Dedifferentiated amniotic fluid mesenchymal stem cell (primary cell): ENCODE measurements around the gene ZFAND2A.
"Not testable (repeated sequence)": the region's sequence is repeated elsewhere in the genome, so short reads cannot be mapped to it uniquely, and the experiment has no call there.

Experiments
- DNase-seq: peaks from one replicate; pipeline ENCODE4 v3.0.0-alpha.2; 2016; ENCODE audit errors: extremely low spot score

The ZFAND2A gene

GRCh38 chr7:1159891-1160669 lies at the start of gene ZFAND2A:
Gene ZFAND2A (minus strand): TSS chr7:1160196. CDS start chr7:1158212, 1,984 bp downstream.
- peak; percentile 96 for DNase-seq

GRCh38 chr7:1209097-1209496 lies 49.1 kb upstream of the ZFAND2A start:
- DNase-seq = no peak

- DNase-seq = not testable (repeated sequence)
Measured at GRCh38 chr7:1205742-1206141, 45.7 kb upstream of the ZFAND2A start.

GRCh38 chr7:1204460-1205140 lies 44.6 kb upstream of the ZFAND2A start:
- DNase-seq = no peak

- not testable (repeated sequence) for DNase-seq
Measured at GRCh38 chr7:1202914-1203313, 42.9 kb upstream of the ZFAND2A start.

- no peak for DNase-seq
Measured at GRCh38 chr7:1201916-1202315, 41.9 kb upstream of the ZFAND2A start.

- no peak for DNase-seq
Measured at GRCh38 chr7:1200045-1200444, 40.0 kb upstream of the ZFAND2A start.

- DNase-seq = no peak
Measured at GRCh38 chr7:1197997-1198625, 38.1 kb upstream of the ZFAND2A start.

- DNase-seq = no peak
Measured at GRCh38 chr7:1196950-1197349, 37.0 kb upstream of the ZFAND2A start.

- DNase-seq = not testable (repeated sequence)
Measured at GRCh38 chr7:1196441-1196840, 36.4 kb upstream of the ZFAND2A start.

- peak; percentile 22 for DNase-seq
Measured at GRCh38 chr7:1193593-1194424, 33.8 kb upstream of the ZFAND2A start.

GRCh38 chr7:1192171-1192676 lies 32.2 kb upstream of the ZFAND2A start:
- DNase-seq = no peak

GRCh38 chr7:1189986-1190772 lies 30.2 kb upstream of the ZFAND2A start:
- no peak for DNase-seq

- DNase-seq = no peak
Measured at GRCh38 chr7:1188720-1189294, 28.8 kb upstream of the ZFAND2A start.

- no peak for DNase-seq
Measured at GRCh38 chr7:1187127-1187526, 27.1 kb upstream of the ZFAND2A start.

- DNase-seq = no peak
Measured at GRCh38 chr7:1181640-1182039, 21.6 kb upstream of the ZFAND2A start.

GRCh38 chr7:1181031-1181430 lies 21.0 kb upstream of the ZFAND2A start:
- no peak for DNase-seq

GRCh38 chr7:1176891-1177373 lies 16.9 kb upstream of the ZFAND2A start:
- DNase-seq = peak; percentile 31

- DNase-seq = peak; percentile 72
Measured at GRCh38 chr7:1175967-1176851, 16.2 kb upstream of the ZFAND2A start.
